Mesenchymal stem cell (in vitro differentiated cells and primary cell): ENCODE results near the gene PIMREG.

Experiments
- DNase-seq: peaks from one replicate; pipeline ENCODE4 v3.0.0-alpha.2; 2013
- H2AFZ ChIP-seq: one replicate; pipeline ENCODE4 v1.6.1; 2013; ENCODE audit warnings: low read depth, mild to moderate bottlenecking, control low read depth, inconsistent platforms, low read length, moderate library complexity
- H2AK5ac ChIP-seq: 2 replicates; pipeline ENCODE4 v1.6.1; 2013; ENCODE audit warnings: low read length, moderate library complexity, mild to moderate bottlenecking, inconsistent platforms; ENCODE audit not compliant: severe bottlenecking
- H2BK120ac ChIP-seq: one replicate; pipeline ENCODE4 v1.6.1; 2013; ENCODE audit warnings: low read depth, mild to moderate bottlenecking, inconsistent platforms, low read length, moderate library complexity
- H2BK12ac ChIP-seq, 2 experiments: one replicate each; pipeline ENCODE4 v1.6.1; 2013; ENCODE audit warnings: inconsistent platforms in 2 of 2, low read length in 2 of 2, mild to moderate bottlenecking in 2 of 2, moderate library complexity in 2 of 2, control low read depth in 1 of 2
- H2BK15ac ChIP-seq: one replicate; pipeline ENCODE4 v1.6.1; 2013; ENCODE audit warnings: mild to moderate bottlenecking, low read depth, inconsistent platforms; ENCODE audit not compliant: poor library complexity, severe bottlenecking
- H2BK5ac ChIP-seq: 2 replicates; pipeline ENCODE4 v1.6.1; 2013; ENCODE audit warnings: low read depth, mild to moderate bottlenecking, low read length, control low read depth, inconsistent platforms; ENCODE audit not compliant: poor library complexity, severe bottlenecking
- H3K14ac ChIP-seq, 2 experiments: one replicate each; pipeline ENCODE4 v1.6.1; 2013; ENCODE audit warnings: inconsistent platforms in 2 of 2, low read length in 2 of 2, control low read depth in 1 of 2, mild to moderate bottlenecking in 1 of 2, moderate library complexity in 1 of 2
- H3K18ac ChIP-seq, 2 experiments: one replicate each; pipeline ENCODE4 v1.6.1; 2013; ENCODE audit warnings: inconsistent platforms in 2 of 2, low read length in 2 of 2, control low read depth in 1 of 2, low read depth in 1 of 2, mild to moderate bottlenecking in 1 of 2
- H3K23ac ChIP-seq, 2 experiments: one replicate each; pipeline ENCODE4 v1.6.1; 2013; ENCODE audit warnings: inconsistent platforms in 2 of 2, low read length in 2 of 2, mild to moderate bottlenecking in 2 of 2, moderate library complexity in 2 of 2, control low read depth in 1 of 2
- H3K27ac ChIP-seq: 2 replicates; pipeline ENCODE4 v1.5.1; 2013; ENCODE audit warnings: mild to moderate bottlenecking, moderate library complexity, low read length, control low read depth, inconsistent platforms; ENCODE audit not compliant: poor library complexity, severe bottlenecking
- H3K27me3 ChIP-seq, 2 experiments: 2 replicates each; pipeline versions ENCODE4 v1.6.1 to v1.7.0; 2013; ENCODE audit warnings: low read length in 2 of 2, mild to moderate bottlenecking in 2 of 2, moderate library complexity in 2 of 2, control low read depth in 1 of 2, inconsistent platforms in 1 of 2; ENCODE audit not compliant: control insufficient read depth in 1 of 2, insufficient read depth in 1 of 2
- H3K36me3 ChIP-seq, 2 experiments: 2 replicates each; pipeline versions ENCODE4 v1.6.1 to v1.7.0; 2013; ENCODE audit warnings: low read length in 2 of 2, control low read depth in 1 of 2, inconsistent platforms in 1 of 2, low read depth in 1 of 2, mild to moderate bottlenecking in 1 of 2; ENCODE audit not compliant: insufficient read depth in 2 of 2, control insufficient read depth in 1 of 2
- H3K4ac ChIP-seq, 2 experiments: one replicate each; pipeline ENCODE4 v1.6.1; 2013; ENCODE audit warnings: inconsistent platforms in 2 of 2, low read length in 2 of 2, mild to moderate bottlenecking in 2 of 2, moderate library complexity in 2 of 2, control low read depth in 1 of 2, low read depth in 1 of 2
- H3K4me1 ChIP-seq: 2 replicates; pipeline ENCODE4 v1.6.1; 2013; ENCODE audit warnings: low read depth, low read length, control low read depth; ENCODE audit not compliant: control insufficient read depth, insufficient read depth
- H3K4me2 ChIP-seq: 2 replicates; pipeline ENCODE4 v1.6.1; 2013; ENCODE audit warnings: low read length, mild to moderate bottlenecking, inconsistent platforms; ENCODE audit not compliant: poor library complexity, severe bottlenecking
- H3K4me3 ChIP-seq, 2 experiments: 2 replicates each; pipeline versions ENCODE4 v1.5.1 to v1.7.0; 2013; ENCODE audit warnings: low read length in 2 of 2, mild to moderate bottlenecking in 2 of 2, control low read depth in 1 of 2, low read depth in 1 of 2; ENCODE audit not compliant: insufficient read depth in 1 of 2
- H3K79me1 ChIP-seq: replicated peaks from 2 replicates; pipeline ENCODE4 v1.6.1; 2013; ENCODE audit warnings: mild to moderate bottlenecking, control low read depth, low read length, inconsistent platforms; ENCODE audit not compliant: poor library complexity, severe bottlenecking
- H3K9ac ChIP-seq: 2 replicates; pipeline ENCODE4 v1.7.0; 2013; ENCODE audit warnings: mild to moderate bottlenecking, low read length, moderate library complexity
- H3K9me3 ChIP-seq: 2 replicates; pipeline ENCODE4 v1.7.0; 2013; ENCODE audit warnings: mild to moderate bottlenecking, low read length; ENCODE audit not compliant: control insufficient read depth
- H4K8ac ChIP-seq: one replicate; pipeline ENCODE4 v1.6.1; 2013; ENCODE audit warnings: inconsistent platforms, mild to moderate bottlenecking, low read length, moderate library complexity
- H4K91ac ChIP-seq: one replicate; pipeline ENCODE4 v1.6.1; 2013; ENCODE audit warnings: mild to moderate bottlenecking, low read length, inconsistent platforms
- WGBS: methylation state at CpG from one replicate; pipeline ENCODE4 v1.1.7; 2013; ENCODE audit warnings: mixed read lengths; 5-methylcytosine and 5-hydroxymethylcytosine counted together

The PIMREG gene

DNA sequence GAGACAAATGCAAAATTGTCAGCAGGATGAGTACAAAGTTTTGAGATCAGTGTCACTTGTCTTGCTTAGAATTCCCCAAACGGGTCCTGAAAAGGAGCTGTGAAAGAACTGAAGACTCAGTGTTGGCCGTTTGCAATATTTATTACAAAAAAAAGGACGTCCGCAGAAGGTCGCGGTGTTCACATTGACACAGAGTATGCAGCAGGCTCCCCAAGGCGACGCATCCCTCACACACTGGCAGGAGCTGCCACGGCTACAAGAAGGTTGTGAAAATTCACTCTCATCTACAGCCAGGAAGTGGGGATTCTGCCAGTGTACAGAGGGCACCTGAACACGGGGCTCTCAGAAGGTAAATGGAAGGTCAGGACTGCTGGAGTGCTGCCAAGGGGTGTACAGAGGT lies 35.5 kb upstream of the PIMREG start:
- no peak overlapping the region for H3K23ac ChIP-seq
- H3K4me3 ChIP-seq: no peak overlapping the region
- no peaks in the 10 kb centered on the region for H3K4me1 ChIP-seq
- H3K14ac ChIP-seq: no peak overlapping the region
- no peak overlapping the region for H2AFZ ChIP-seq
- no peaks in the 10 kb centered on the region for H3K9me3 ChIP-seq
- no peak overlapping the region for H3K18ac ChIP-seq
- no peaks in the 10 kb centered on the region for H3K36me3 ChIP-seq
- 87% methylated on average over 10 of the region's 10 CpGs for WGBS
- no peak for DNase-seq
- H2AK5ac ChIP-seq: no peak overlapping the region
- peaks cover 11 to 40% of the 10 kb centered on the region in 2 experiments for H3K27me3 ChIP-seq
- no peak overlapping the region for H3K4me2 ChIP-seq
- no peak overlapping the region for H2BK15ac ChIP-seq
- no peak overlapping the region for H3K27ac ChIP-seq
- H4K8ac ChIP-seq: no peak overlapping the region
- no peak overlapping the region for H2BK5ac ChIP-seq
- no peaks in the 10 kb centered on the region for H3K79me1 ChIP-seq
- H2BK12ac ChIP-seq: no peak overlapping the region
- H3K4ac ChIP-seq: no peak overlapping the region
- no peak overlapping the region for H2BK120ac ChIP-seq
- no peak overlapping the region for H4K91ac ChIP-seq
- H3K9ac ChIP-seq: no peak overlapping the region

DNA sequence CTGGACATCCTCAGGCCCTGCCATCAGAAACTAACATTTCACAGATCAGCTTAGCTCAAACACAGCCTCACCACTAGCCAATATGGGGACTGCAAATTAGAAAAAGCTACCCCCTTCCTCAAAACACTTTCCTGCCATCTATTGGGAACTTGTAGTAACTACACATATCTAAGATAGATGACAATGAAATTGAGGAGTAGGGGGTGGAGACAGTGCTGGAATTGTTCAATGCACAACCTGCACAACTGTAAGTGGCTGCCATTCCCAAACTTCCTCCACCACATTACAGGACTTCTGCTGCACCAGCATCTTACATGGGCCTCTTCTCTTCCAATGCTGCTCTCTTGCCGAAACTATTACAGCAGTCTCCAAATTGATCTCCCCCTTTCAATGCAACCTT lies 31.2 kb upstream of the PIMREG start:
- no peak overlapping the region for H2AFZ ChIP-seq
- no peak overlapping the region for H2AK5ac ChIP-seq
- no peak overlapping the region for H3K9ac ChIP-seq
- H3K79me1 ChIP-seq: no peaks in the 10 kb centered on the region
- no peak overlapping the region for H3K4me3 ChIP-seq
- no peak overlapping the region for H2BK12ac ChIP-seq
- H3K36me3 ChIP-seq: no peaks in the 10 kb centered on the region
- no peak overlapping the region for H3K27ac ChIP-seq
- H3K4me2 ChIP-seq: no peak overlapping the region
- no peak overlapping the region for H3K14ac ChIP-seq
- H3K27me3 ChIP-seq: peaks cover 25 to 53% of the 10 kb centered on the region in 2 experiments
- H3K9me3 ChIP-seq: no peaks in the 10 kb centered on the region
- H2BK15ac ChIP-seq: no peak overlapping the region
- H3K23ac ChIP-seq: no peak overlapping the region
- DNase-seq: peak; percentile 68
- H3K18ac ChIP-seq: no peak overlapping the region
- WGBS: 98% methylated on average over 1 of the region's 1 CpG
- no peak overlapping the region for H2BK5ac ChIP-seq
- no peaks in the 10 kb centered on the region for H3K4me1 ChIP-seq
- no peak overlapping the region for H3K4ac ChIP-seq
- no peak overlapping the region for H4K8ac ChIP-seq
- H2BK120ac ChIP-seq: no peak overlapping the region
- no peak overlapping the region for H4K91ac ChIP-seq

DNA sequence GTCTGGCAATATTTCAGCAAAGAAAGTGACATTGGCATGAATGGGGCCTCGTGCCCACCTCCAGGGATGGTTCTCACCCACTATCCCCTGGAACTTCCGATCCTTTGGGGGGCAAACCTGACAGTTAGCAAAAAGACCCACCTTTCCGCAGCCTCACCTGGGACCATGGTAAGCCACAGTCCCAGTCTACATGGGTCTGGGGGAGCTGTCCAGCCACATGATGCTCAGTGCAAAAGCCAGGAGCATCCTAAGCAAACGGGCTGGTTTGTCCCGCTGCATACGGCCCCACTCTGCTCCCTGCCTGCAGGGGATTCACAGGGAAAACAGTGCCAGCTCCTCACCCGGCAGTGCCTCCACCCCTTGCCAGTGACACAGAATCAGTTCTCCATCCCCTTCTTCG lies 28.6 kb upstream of the PIMREG start:
- H3K79me1 ChIP-seq: no peaks in the 10 kb centered on the region
- no peak overlapping the region for H2BK15ac ChIP-seq
- no peak overlapping the region for H3K27ac ChIP-seq
- H3K23ac ChIP-seq: no peak overlapping the region
- H2BK5ac ChIP-seq: no peak overlapping the region
- H3K27me3 ChIP-seq: peaks cover 32 to 57% of the 10 kb centered on the region in 2 experiments
- H4K91ac ChIP-seq: no peak overlapping the region
- no peak overlapping the region for H3K4ac ChIP-seq
- H3K9me3 ChIP-seq: no peaks in the 10 kb centered on the region
- H2AFZ ChIP-seq: no peak overlapping the region
- DNase-seq: no peak
- H2BK12ac ChIP-seq: no peak overlapping the region
- H3K9ac ChIP-seq: no peak overlapping the region
- WGBS: 83% methylated on average over 8 of the region's 8 CpGs
- H3K14ac ChIP-seq: no peak overlapping the region
- H3K18ac ChIP-seq: no peak overlapping the region
- H4K8ac ChIP-seq: no peak overlapping the region
- no peak overlapping the region for H3K4me3 ChIP-seq
- no peak overlapping the region for H2BK120ac ChIP-seq
- H3K4me2 ChIP-seq: no peak overlapping the region
- H2AK5ac ChIP-seq: no peak overlapping the region
- H3K4me1 ChIP-seq: no peaks in the 10 kb centered on the region
- no peaks in the 10 kb centered on the region for H3K36me3 ChIP-seq

DNA sequence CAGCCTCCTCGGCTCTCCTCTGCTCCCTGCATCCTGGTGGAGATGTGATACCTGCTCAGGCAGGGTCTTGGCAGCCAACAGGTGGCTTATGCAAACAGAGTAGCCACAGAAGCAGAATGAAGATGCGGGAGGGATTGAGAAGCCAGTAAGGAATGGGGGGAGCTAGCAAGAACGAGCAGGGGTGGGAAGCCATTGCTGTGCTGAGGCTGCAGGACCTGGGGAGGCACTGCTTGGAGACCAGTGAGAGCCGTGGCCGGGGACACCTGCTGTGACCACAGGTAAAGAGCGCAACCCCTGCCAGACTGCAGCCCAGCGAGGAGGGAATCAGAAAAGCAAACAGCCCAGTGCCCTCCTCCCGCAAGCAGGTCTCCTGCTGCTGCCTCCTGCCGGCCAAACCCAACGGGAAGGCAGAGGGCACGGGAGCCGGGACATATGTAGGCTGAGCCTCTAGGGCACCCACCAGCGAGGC lies 24.0 kb upstream of the PIMREG start:
- no peak overlapping the region for H3K27ac ChIP-seq
- no peak overlapping the region for H2BK15ac ChIP-seq
- H3K4me2 ChIP-seq: no peak overlapping the region
- H3K4me1 ChIP-seq: no peaks in the 10 kb centered on the region
- no peak overlapping the region for H3K23ac ChIP-seq
- H3K9ac ChIP-seq: no peak overlapping the region
- no peak overlapping the region for H3K4ac ChIP-seq
- H4K8ac ChIP-seq: no peak overlapping the region
- H2AFZ ChIP-seq: no peak overlapping the region
- no peak overlapping the region for H3K14ac ChIP-seq
- H3K79me1 ChIP-seq: no peaks in the 10 kb centered on the region
- H3K9me3 ChIP-seq: no peaks in the 10 kb centered on the region
- peaks cover 30 to 39% of the 10 kb centered on the region in 2 experiments for H3K27me3 ChIP-seq
- no peak overlapping the region for H3K4me3 ChIP-seq
- no peak overlapping the region for H2AK5ac ChIP-seq
- H4K91ac ChIP-seq: no peak overlapping the region
- 25% methylated on average over 13 of the region's 13 CpGs for WGBS
- DNase-seq: no peak
- no peak overlapping the region for H2BK120ac ChIP-seq
- no peak overlapping the region for H3K18ac ChIP-seq
- H2BK12ac ChIP-seq: no peak overlapping the region
- no peaks in the 10 kb centered on the region for H3K36me3 ChIP-seq
- no peak overlapping the region for H2BK5ac ChIP-seq
